Activated CD8-positive, alpha-beta T cell treated with anti-CD3 and anti-CD28 coated beads, Interleukin-2, amount 10 ng/mL, durations not matched to agents 7 days and 5 days (primary cell): ENCODE results near the gene PCDHB2. TPM values are rescaled to one million over a fixed set of nuclear protein-coding genes. Genes with fewer than 3 reads are reported as not detected.
"Not testable (repeated sequence)": the region's sequence is repeated elsewhere in the genome, so short reads cannot be mapped to it uniquely, and the experiment has no call there.

ENCODE experiments used
- ATAC-seq: fragments of 150-1000 bp; cut with Tn5 transposase; one replicate; pipeline ENCODE4 v1.10.0; 2021; ENCODE audit warnings: moderate library complexity
- CTCF ChIA-PET: fragments of 350-600 bp; sonication (Branson Sonifier 250); formaldehyde crosslinking; loops from one replicate; lab custom pipeline; 2021; ENCODE audit warnings: antibody characterized with exemption; lab: Charles Lee
- POLR2A ChIA-PET: fragments of 350-600 bp; sonication (Branson Sonifier 250); formaldehyde crosslinking; loops from one replicate; lab custom pipeline; 2021; ENCODE audit warnings: antibody characterized with exemption; lab: Charles Lee
- DNase-seq: peaks from one replicate; pipeline ENCODE4 v3.0.0-alpha.2; 2020
- H3K27ac Mint-ChIP-seq: one replicate; pipeline ENCODE4 v1.8.0; 2021; ENCODE audit warnings: mild to moderate bottlenecking, mixed read lengths
- H3K27me3 Mint-ChIP-seq: one replicate; pipeline ENCODE4 v1.8.0; 2021; ENCODE audit warnings: low read depth, mixed read lengths
- H3K36me3 Mint-ChIP-seq: one replicate; pipeline ENCODE4 v1.8.0; 2021; ENCODE audit warnings: low read depth, mixed read lengths
- H3K4me1 Mint-ChIP-seq: one replicate; pipeline ENCODE4 v1.8.0; 2021; ENCODE audit warnings: low read depth, mixed read lengths
- H3K4me3 Mint-ChIP-seq: one replicate; pipeline ENCODE4 v1.8.0; 2021; ENCODE audit warnings: mild to moderate bottlenecking, mixed read lengths
- H3K9me3 Mint-ChIP-seq: one replicate; pipeline ENCODE4 v1.8.0; 2022; ENCODE audit warnings: mixed read lengths; ENCODE audit not compliant: insufficient read depth
- total RNA-seq, 2 experiments: library from RNA; stranded (reverse); gene quantifications; one replicate each; pipeline ENCODE4 v1.2.3, GENCODE V29; 2021

PCDHB2 gene
- total RNA-seq, 2 experiments from 2014 or later, result not detected

GRCh38 chr5:141102070-141102469 is 7.7 kb downstream of the PCDHB2 start:
- H3K9me3 Mint-ChIP-seq, result peaks cover 30% of the 10 kb centered on the region
- H3K36me3 Mint-ChIP-seq, H3K27ac Mint-ChIP-seq, DNase-seq, ATAC-seq, H3K27me3 Mint-ChIP-seq, H3K4me3 Mint-ChIP-seq, H3K4me1 Mint-ChIP-seq, CTCF ChIA-PET, POLR2A ChIA-PET: not testable (repeated sequence)

DNA sequence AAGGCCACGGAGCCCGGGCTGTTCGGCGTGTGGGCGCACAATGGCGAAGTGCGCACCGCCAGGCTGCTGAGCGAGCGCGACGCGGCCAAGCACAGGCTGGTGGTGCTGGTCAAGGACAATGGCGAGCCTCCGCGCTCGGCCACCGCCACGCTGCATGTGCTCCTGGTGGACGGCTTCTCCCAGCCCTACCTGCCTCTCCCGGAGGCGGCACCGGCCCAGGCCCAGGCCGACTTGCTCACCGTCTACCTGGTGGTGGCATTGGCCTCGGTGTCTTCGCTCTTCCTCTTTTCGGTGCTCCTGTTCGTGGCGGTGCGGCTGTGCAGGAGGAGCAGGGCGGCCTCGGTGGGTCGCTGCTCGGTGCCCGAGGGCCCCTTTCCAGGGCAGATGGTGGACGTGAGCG is 8.1 kb downstream of the PCDHB2 start:
- DNase-seq, H3K36me3 Mint-ChIP-seq, ATAC-seq, H3K27me3 Mint-ChIP-seq, H3K4me3 Mint-ChIP-seq, CTCF ChIA-PET, POLR2A ChIA-PET, H3K27ac Mint-ChIP-seq, H3K4me1 Mint-ChIP-seq: not testable (repeated sequence)
- H3K9me3 Mint-ChIP-seq, result peaks cover 34% of the 10 kb centered on the region

- ATAC-seq (no peak), DNase-seq (no peak)
- ChIA-PET CTCF (no interaction called here), POLR2A (no interaction called here)
- Mint-ChIP-seq H3K4me3 (no peak overlapping the region), H3K27ac (no peak overlapping the region), H3K36me3 (peaks cover 1% of the 10 kb centered on the region), H3K27me3 (peaks cover 1% of the 10 kb centered on the region), H3K4me1 (no peaks in the 10 kb centered on the region), H3K9me3 (peaks cover 28% of the 10 kb centered on the region)
Observed at GRCh38 chr5:141105350-141105749, 10.9 kb downstream of the PCDHB2 start.

DNA sequence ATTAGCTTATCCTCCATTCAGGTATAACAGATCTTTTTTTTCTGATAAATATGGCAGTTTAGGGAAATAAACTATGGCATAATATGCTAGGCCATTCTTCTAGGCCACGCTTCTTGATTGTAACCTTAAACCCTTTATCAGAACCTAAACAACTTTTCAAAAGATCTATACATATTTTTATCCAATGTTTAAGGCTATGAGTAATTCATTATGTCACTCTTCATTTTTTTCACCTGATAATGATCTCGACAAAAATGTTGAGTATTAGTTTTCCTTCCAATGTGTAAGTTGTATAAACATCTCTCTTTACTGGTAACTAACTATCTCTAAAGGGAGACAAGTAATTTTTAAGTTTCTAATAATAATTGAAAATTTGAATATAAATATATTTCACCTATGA is 24.8 kb downstream of the PCDHB2 start:
- CTCF ChIA-PET, result no interaction called here
- no peaks in the 10 kb centered on the region for H3K36me3 Mint-ChIP-seq

DNA sequence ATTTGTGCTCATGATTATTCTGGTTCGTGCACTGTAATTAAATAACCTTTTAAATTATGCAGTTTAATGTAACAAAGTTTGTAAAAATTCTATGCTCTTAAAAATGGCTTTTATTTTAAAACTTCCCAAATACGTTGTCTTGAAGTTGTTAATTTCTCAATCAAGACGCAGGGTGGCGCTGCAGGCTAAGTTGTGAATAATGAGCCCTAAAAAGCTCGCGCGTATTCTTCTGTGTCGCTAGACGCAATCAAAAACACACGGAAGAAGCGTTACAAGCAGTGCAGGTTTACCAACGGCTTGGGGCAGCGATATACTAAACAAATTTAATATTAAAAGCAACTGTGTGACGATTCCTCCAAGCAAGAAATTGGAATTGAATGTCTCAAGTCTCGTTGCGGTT is 27.1 kb downstream of the PCDHB2 start, which contains the start of gene PCDHB4:
Gene PCDHB4 (plus strand): TSS at position 256 of the 400 bp plus-strand sequence. CDS start 181 bp downstream, outside the sequence.
- no peaks in the 10 kb centered on the region for H3K4me1 Mint-ChIP-seq
- DNase-seq (no peak), ATAC-seq (no peak)
- ChIA-PET CTCF (no interaction called here), POLR2A (no interaction called here)
- H3K36me3 Mint-ChIP-seq, result no peaks in the 10 kb centered on the region
- H3K9me3 Mint-ChIP-seq, result peaks cover 13% of the 10 kb centered on the region
- H3K27me3 Mint-ChIP-seq, result no peaks in the 10 kb centered on the region
- H3K4me3 Mint-ChIP-seq, result no peak within 1 kb of the TSS
- no peak within 1 kb of the TSS for H3K27ac Mint-ChIP-seq

More for the DNA sequence above, 24.8 kb downstream of the PCDHB2 start:
- no peak for ATAC-seq
- Mint-ChIP-seq H3K27ac (no peak overlapping the region), H3K27me3 (no peaks in the 10 kb centered on the region), H3K4me1 (no peaks in the 10 kb centered on the region), H3K9me3 (peaks cover 30% of the 10 kb centered on the region), H3K4me3 (no peak overlapping the region)
- POLR2A ChIA-PET, result no interaction called here
- DNase-seq, result no peak

GRCh38 chr5:141121985-141122384 is 27.6 kb downstream of the PCDHB2 start:
- POLR2A ChIA-PET, result no interaction called here
- H3K4me3 Mint-ChIP-seq, result no peak overlapping the region

DNA sequence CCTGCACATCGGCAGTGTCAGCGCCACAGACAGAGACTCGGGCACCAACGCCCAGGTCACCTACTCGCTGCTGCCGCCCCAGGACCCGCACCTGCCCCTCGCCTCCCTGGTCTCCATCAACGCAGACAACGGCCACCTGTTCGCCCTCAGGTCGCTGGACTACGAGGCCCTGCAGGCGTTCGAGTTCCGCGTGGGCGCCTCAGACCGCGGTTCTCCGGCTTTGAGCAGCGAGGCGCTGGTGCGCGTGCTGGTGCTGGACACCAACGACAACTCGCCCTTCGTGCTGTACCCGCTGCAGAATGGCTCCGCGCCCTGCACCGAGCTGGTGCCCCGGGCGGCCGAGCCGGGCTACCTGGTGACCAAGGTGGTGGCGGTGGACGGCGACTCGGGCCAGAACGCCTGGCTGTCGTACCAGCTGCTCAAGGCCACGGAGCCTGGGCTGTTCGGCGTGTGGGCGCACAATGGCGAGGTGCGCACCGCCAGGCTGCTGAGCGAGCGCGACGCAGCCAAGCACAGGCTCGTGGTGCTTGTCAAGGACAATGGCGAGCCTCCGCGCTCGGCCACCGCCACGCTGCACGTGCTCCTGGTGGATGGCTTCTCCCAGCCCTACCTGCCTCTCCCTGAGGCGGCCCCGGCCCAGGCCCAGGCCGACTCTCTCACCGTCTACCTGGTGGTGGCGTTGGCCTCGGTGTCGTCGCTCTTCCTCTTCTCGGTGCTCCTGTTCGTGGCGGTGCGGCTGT is 29.2 kb downstream of the PCDHB2 start:
- H3K4me1 Mint-ChIP-seq, H3K9me3 Mint-ChIP-seq, CTCF ChIA-PET, H3K4me3 Mint-ChIP-seq, H3K27me3 Mint-ChIP-seq, ATAC-seq, H3K27ac Mint-ChIP-seq, DNase-seq, H3K36me3 Mint-ChIP-seq, POLR2A ChIA-PET: not testable (repeated sequence)

More at GRCh38 chr5:141121985-141122384, 27.6 kb downstream of the PCDHB2 start:
- no peak for ATAC-seq
- H3K27ac Mint-ChIP-seq, result no peak overlapping the region
- no peaks in the 10 kb centered on the region for H3K36me3 Mint-ChIP-seq
- DNase-seq, result no peak
- CTCF ChIA-PET, result no interaction called here
- H3K27me3 Mint-ChIP-seq, result no peaks in the 10 kb centered on the region
- H3K4me1 Mint-ChIP-seq, result no peaks in the 10 kb centered on the region
- H3K9me3 Mint-ChIP-seq, result peaks cover 10% of the 10 kb centered on the region

DNA sequence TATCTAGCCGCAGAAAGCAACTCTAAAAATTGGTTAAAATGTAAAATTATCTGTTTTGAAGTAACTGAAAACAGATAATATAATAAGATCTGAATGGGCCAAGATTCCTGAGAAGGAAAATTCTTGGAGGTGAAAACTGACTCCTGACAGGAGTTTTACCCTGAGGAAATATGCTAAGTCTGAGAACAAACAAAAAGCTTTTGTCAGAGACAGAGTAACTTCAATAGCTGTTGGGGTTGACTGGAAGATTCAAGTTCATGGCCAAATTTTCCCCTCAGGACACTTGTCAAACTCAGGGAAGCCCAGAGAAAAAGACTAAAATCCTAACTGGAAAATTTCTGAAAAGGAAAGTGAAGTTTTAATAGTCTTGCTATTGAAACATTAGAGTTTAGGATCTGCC is 32.9 kb downstream of the PCDHB2 start:
- ATAC-seq (no peak), DNase-seq (no peak)
- ChIA-PET CTCF (no interaction called here), POLR2A (no interaction called here)
- no peaks in the 10 kb centered on the region for H3K4me1 Mint-ChIP-seq
- H3K27ac Mint-ChIP-seq, result no peak overlapping the region
- no peak overlapping the region for H3K4me3 Mint-ChIP-seq
- H3K27me3 Mint-ChIP-seq, result no peaks in the 10 kb centered on the region
- H3K36me3 Mint-ChIP-seq, result no peaks in the 10 kb centered on the region
- peaks cover 6% of the 10 kb centered on the region for H3K9me3 Mint-ChIP-seq

DNA sequence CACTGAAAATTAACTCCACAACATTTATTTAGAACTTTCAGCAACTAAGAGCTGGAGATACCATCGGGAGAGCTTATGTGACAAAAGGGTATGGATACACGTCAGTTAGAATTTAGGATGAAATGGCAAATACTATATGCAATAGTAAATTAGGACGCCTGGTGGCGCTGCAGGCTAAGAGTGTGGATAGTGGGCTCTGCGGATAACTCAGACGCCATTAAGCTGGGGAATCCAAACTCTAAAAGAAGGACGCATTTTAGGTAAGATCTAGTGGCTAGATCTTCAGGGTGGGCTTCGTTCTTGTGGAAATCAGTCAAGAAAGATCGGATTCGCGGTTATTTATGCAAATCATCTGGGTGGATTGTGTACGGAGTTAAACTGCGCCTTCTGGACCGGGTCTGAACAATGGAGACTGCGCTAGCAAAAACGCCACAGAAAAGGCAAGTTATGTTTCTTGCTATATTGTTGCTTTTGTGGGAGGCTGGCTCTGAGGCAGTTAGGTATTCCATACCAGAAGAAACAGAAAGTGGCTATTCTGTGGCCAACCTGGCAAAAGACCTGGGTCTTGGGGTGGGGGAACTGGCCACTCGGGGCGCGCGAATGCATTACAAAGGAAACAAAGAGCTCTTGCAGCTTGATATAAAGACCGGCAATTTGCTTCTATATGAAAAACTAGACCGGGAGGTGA is 40.8 kb downstream of the PCDHB2 start, which contains the start of gene PCDHB5:
Gene PCDHB5 (plus strand): TSS at position 177 of the 688 bp plus-strand sequence. CDS start 229 bp downstream, at position 406.
- POLR2A ChIA-PET, result no interaction called here
- H3K9me3 Mint-ChIP-seq, result peaks cover 45% of the 10 kb centered on the region
- ATAC-seq (no peak), DNase-seq (no peak)
- no peaks in the 10 kb centered on the region for H3K4me1 Mint-ChIP-seq
- peaks cover 2% of the 10 kb centered on the region for H3K36me3 Mint-ChIP-seq
- no peak within 1 kb of the TSS for H3K4me3 Mint-ChIP-seq
- H3K27ac Mint-ChIP-seq, result no peak within 1 kb of the TSS
- CTCF ChIA-PET, result no interaction called here
- no peaks in the 10 kb centered on the region for H3K27me3 Mint-ChIP-seq

DNA sequence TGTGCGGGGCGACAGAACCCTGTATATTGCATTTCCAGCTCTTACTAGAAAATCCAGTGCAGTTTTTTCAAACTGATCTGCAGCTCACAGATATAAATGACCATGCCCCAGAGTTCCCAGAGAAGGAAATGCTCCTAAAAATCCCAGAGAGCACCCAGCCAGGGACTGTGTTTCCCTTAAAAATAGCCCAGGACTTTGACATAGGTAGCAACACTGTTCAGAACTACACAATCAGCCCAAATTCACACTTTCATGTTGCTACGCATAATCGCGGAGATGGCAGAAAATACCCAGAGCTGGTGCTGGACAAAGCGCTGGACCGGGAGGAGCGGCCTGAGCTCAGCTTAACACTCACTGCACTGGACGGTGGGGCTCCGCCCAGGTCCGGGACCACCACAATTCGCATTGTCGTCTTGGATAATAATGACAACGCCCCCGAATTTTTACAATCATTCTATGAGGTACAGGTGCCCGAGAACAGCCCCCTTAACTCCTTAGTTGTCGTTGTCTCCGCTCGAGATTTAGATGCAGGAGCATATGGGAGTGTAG is 41.4 kb downstream of the PCDHB2 start:
- no peaks in the 10 kb centered on the region for H3K27me3 Mint-ChIP-seq
- POLR2A ChIA-PET, result no interaction called here
- peaks cover 45% of the 10 kb centered on the region for H3K9me3 Mint-ChIP-seq
- ATAC-seq (no peak), DNase-seq (no peak)
- H3K4me3 Mint-ChIP-seq, result no peak overlapping the region
- CTCF ChIA-PET, result no interaction called here
- no peak overlapping the region for H3K27ac Mint-ChIP-seq
- H3K4me1 Mint-ChIP-seq, result no peaks in the 10 kb centered on the region
- peaks cover 2% of the 10 kb centered on the region for H3K36me3 Mint-ChIP-seq

DNA sequence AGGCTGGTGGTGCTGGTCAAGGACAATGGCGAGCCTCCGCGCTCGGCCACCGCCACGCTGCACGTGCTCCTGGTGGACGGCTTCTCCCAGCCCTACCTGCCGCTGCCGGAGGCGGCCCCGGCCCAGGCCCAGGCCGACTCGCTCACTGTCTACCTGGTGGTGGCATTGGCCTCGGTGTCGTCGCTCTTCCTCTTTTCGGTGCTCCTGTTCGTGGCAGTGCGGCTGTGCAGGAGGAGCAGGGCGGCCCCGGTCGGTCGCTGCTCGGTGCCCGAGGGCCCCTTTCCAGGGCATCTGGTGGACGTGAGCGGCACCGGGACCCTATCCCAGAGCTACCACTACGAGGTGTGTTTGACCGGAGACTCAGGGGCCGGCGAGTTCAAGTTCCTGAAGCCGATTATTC is 42.9 kb downstream of the PCDHB2 start:
- H3K36me3 Mint-ChIP-seq, POLR2A ChIA-PET, H3K27me3 Mint-ChIP-seq, H3K4me1 Mint-ChIP-seq, ATAC-seq, H3K4me3 Mint-ChIP-seq, H3K27ac Mint-ChIP-seq, DNase-seq, CTCF ChIA-PET: not testable (repeated sequence)
- H3K9me3 Mint-ChIP-seq, result peaks cover 39% of the 10 kb centered on the region
